Gastrocnemius medialis (tissue), 4 donors: ENCODE measurements around the gene TRPC3. TPM values are rescaled to one million over a fixed set of nuclear protein-coding genes. Genes with fewer than 3 reads are reported as not detected.

Experiments
- ATAC-seq, 2 donors: fragments of 150-250 bp; one replicate each; pipeline ENCODE4 v1.9.1; 2016
- DNase-seq, 2 donors: peaks; one replicate each; pipeline ENCODE4 v3.0.0-alpha.2; 2019
- H3K27ac ChIP-seq, 4 donors: fragments of 200-600 bp; sonication (generic); 1 replicate in 1 of 4; 2 replicates in 3 of 4; pipeline ENCODE4 v1.5.1; 2016 to 2018; ENCODE audit warnings: mild to moderate bottlenecking in 2 of 4, moderate library complexity in 1 of 4
- H3K27me3 ChIP-seq, 3 donors: fragments of 200-600 bp; sonication (generic) in 2 of 3; 1 replicate in 1 of 3; 2 replicates in 2 of 3; pipeline versions ENCODE4 v1.5.1 to v1.6.0; 2016 to 2019; ENCODE audit warnings: mild to moderate bottlenecking in 1 of 3, moderate library complexity in 1 of 3
- H3K36me3 ChIP-seq, 2 donors: fragments of 200-600 bp; sonication (generic) in 1 of 2; one replicate each; pipeline ENCODE4 v1.5.1; 2017 to 2018
- H3K4me1 ChIP-seq, 2 donors: fragments of 200-600 bp; sonication (generic) in 1 of 2; one replicate each; pipeline ENCODE4 v1.5.1; 2016 to 2017; ENCODE audit warnings: mild to moderate bottlenecking in 2 of 2
- H3K4me3 ChIP-seq, 4 donors: fragments of 200-600 bp; sonication (generic) in 3 of 4; 1 replicate in 1 of 4; 2 replicates in 3 of 4; pipeline ENCODE4 v1.5.1; 2016 to 2019; ENCODE audit warnings: mild to moderate bottlenecking in 2 of 4
- H3K9me3 ChIP-seq, 3 donors: fragments of 200-600 bp; sonication (generic) in 2 of 3; 1 replicate in 1 of 3; 2 replicates in 2 of 3; pipeline ENCODE4 v1.5.1; 2016 to 2019
- POLR2A ChIP-seq, 2 donors: fragments of 450-650 bp; IDR thresholded peaks; one replicate each; pipeline ENCODE4 v1.6.1; 2017; ENCODE audit warnings: antibody characterized with exemption in 2 of 2, mild to moderate bottlenecking in 2 of 2, moderate library complexity in 2 of 2
- in situ Hi-C, 4 donors: fragments of 200-750 bp; cut with MboI; loops; one replicate each; pipeline versions ENCODE4 v1.15.0 to v1.8.0; 2017; ENCODE audit warnings: low sequenced_read_pairs in 4 of 4
- intact Hi-C: fragments of 100-400 bp; cut with DNase I; formaldehyde crosslinking; loops from one replicate; pipeline ENCODE4 v1.15.1; 2023; ENCODE audit warnings: low total_unique reads
- total RNA-seq, 4 donors: library from RNA; depleted of rRNA; stranded (reverse); fragments of >200 nt; gene quantifications; one replicate each; pipeline versions ENCODE4 v1.1.0 to v1.2.3, GENCODE V29; 2016
- TF ChIP-seq, protein P1 (sequence below), 5 experiments: fragments of 450-650 bp in 3 of 5; fragments of 200-600 bp in 2 of 5; sonication (generic) in 2 of 5; IDR thresholded peaks in 4 of 5; conservative IDR thresholded peaks in 1 of 5; 1 replicate in 4 of 5; 2 replicates in 1 of 5; pipeline ENCODE4 v1.5.1; 2016 to 2019; ENCODE audit warnings: antibody characterized with exemption in 5 of 5, mild to moderate bottlenecking in 3 of 5, moderate library complexity in 3 of 5

TRPC3 gene
- total RNA-seq, 4 donors from 2014 or later = 0.09 TPM; not detected in 3

DNA sequence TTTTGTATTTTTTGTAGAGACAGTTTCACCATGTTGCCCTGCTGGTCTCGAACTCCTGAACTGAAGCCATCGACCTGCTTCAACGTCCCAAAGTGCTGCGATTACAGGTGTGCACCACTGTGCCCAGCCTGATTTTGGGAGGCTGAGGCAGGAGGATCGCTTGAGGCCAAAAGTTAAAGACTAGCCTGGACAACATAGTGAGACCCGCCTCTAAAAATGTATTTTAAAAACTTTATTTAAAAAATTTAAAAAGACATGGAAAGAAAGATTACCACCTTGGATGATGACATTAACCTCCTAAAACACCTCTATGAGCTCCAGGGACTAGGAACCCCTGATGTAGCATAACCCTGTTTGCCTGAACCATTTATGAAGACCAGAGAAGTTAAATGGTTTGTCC lies 75.8 kb downstream of the TRPC3 start:
- H3K27ac ChIP-seq = no peak overlapping the region
- H3K4me1 ChIP-seq = no peaks in the 10 kb centered on the region
- H3K27me3 ChIP-seq = no peaks in the 10 kb centered on the region
- H3K9me3 ChIP-seq = no peaks in the 10 kb centered on the region
- TF ChIP-seq POLR2A (IDR thresholded peaks at IDR 0.05) = no peak
- TF ChIP-seq, protein P1, sequence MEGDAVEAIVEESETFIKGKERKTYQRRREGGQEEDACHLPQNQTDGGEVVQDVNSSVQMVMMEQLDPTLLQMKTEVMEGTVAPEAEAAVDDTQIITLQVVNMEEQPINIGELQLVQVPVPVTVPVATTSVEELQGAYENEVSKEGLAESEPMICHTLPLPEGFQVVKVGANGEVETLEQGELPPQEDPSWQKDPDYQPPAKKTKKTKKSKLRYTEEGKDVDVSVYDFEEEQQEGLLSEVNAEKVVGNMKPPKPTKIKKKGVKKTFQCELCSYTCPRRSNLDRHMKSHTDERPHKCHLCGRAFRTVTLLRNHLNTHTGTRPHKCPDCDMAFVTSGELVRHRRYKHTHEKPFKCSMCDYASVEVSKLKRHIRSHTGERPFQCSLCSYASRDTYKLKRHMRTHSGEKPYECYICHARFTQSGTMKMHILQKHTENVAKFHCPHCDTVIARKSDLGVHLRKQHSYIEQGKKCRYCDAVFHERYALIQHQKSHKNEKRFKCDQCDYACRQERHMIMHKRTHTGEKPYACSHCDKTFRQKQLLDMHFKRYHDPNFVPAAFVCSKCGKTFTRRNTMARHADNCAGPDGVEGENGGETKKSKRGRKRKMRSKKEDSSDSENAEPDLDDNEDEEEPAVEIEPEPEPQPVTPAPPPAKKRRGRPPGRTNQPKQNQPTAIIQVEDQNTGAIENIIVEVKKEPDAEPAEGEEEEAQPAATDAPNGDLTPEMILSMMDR (IDR thresholded peaks at IDR 0.05 in 4 of 5, conservative IDR thresholded peaks at IDR 0.05 in 1 of 5) = no peak
- in situ Hi-C loops = no loop called here
- H3K36me3 ChIP-seq = no peaks in the 10 kb centered on the region
- H3K4me3 ChIP-seq = no peak overlapping the region
- intact Hi-C loops = no loop called here
- DNase-seq = no peak
- no peak for ATAC-seq

DNA sequence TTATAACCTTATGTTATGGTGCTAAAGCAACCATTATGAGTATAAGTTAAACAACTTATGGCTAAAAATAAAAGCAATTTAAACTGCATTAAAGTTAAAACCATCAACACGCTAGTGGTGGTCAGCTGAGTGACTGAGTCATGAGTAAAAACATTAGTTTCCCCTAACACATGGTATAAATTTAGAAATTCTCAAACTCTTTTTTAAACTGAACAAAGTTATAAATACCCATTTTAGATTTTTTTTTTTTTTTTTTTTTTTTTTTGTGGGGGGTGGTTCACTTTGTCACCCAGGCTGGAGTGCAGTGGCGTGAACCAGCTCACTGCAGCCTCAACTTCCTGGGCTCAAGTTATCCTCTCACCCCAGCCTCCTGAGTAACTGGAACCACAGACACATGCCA lies 76.2 kb downstream of the TRPC3 start:
- no peak overlapping the region for H3K27ac ChIP-seq
- in situ Hi-C loops = no loop called here

DNA sequence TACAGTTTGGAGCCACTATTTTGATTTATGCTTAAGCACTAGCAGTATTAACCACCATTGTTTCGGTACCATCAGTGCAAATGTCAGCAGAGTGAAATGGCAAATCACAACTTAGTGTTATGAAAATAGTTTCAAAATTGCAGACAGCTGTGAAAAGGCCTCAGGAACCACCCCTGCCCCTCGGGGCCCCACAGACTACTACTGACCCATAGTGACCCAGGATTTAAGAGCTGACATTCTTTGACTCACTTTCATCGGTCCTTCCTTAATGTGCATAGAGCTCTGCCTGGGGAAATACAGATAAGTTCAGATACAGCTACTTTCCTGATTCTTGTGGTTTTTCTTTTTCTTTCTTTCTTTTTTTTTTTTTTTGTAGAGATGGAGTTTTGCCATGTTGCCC lies 78.3 kb downstream of the TRPC3 start:
- Histone ChIP-seq H3K27ac (no peak overlapping the region), H3K4me1 (peaks cover 0 to 4% of the 10 kb centered on the region in 2 donors), H3K9me3 (no peaks in the 10 kb centered on the region), H3K27me3 (no peaks in the 10 kb centered on the region), H3K4me3 (no peak overlapping the region), H3K36me3 (no peaks in the 10 kb centered on the region)
- no peak for ATAC-seq
- in situ Hi-C loops (no loop called here), intact Hi-C loops (no loop called here)
- TF ChIP-seq, protein P1 (IDR thresholded peaks at IDR 0.05 in 4 of 5, conservative IDR thresholded peaks at IDR 0.05 in 1 of 5) = no peak
- no peak for TF ChIP-seq POLR2A (IDR thresholded peaks at IDR 0.05)
- no peak for DNase-seq

More for the DNA sequence above, 76.2 kb downstream of the TRPC3 start:
- intact Hi-C loops = no loop called here
- Histone ChIP-seq H3K27me3 (no peaks in the 10 kb centered on the region), H3K36me3 (no peaks in the 10 kb centered on the region), H3K4me1 (no peaks in the 10 kb centered on the region), H3K4me3 (no peak overlapping the region), H3K9me3 (no peaks in the 10 kb centered on the region)
- no peak for ATAC-seq
- DNase-seq = no peak
- TF ChIP-seq POLR2A (IDR thresholded peaks at IDR 0.05) = no peak
- TF ChIP-seq, protein P1 (IDR thresholded peaks at IDR 0.05 in 4 of 5, conservative IDR thresholded peaks at IDR 0.05 in 1 of 5) = no peak

DNA sequence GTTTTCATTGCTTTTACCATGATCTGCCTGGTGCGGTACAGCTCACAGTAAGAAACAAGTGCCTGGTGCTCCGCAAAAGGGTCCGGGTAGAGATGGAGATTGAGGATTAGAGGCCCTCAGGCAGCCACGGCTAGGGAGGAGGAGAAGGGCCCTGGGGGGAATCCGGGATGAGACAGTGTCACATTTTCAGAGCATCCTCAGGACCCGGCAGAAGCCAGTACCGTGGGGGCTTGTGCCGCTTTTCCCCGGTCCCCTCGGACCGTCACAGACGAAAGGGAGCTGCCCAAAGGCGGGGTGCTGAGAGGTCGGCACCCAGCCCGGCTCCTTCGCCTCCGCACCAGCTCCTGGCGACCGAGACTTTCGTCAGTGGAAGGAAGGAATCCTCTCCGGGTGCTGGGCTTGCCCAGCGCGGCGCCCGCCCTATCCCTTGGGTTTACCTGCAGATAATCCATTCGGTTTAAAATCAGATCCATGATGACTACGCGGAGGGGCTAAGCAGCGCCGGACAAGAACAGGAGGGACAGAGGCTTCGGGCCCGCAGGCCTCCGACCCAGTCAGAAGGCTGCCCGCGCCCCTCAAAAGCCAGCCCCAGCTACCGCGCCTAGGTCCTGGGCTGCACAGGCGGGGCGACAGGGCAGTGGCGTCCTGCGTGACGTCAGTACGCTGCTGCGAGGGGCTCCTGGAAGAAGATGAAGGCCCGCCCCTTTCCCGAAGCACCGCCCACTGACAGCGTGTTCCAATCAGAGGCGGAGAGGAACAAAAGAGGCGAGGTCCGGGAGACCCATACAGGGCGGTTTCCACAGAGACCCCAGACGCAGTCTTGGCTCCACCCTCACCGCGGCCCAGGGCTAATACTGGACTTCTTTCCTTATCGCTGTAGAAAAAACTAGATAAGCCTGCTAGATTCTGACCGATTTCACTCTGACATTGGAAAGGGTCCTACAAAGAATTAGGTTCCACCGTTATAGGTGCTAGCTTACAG lies 81.7 kb downstream of the TRPC3 start, which contains the start of gene BBS7:
BBS7 (minus strand) TSS at position 634 of the 982 bp plus-strand sequence; CDS start at position 473, 161 bp downstream.
- intact Hi-C loops = loop anchor here (2.0 kb wide), 2 partner anchors 45 to 69 kb away; partner anchors contain the start of gene EXOSC9

More for the DNA sequence above, 81.7 kb downstream of the TRPC3 start, which contains the start of gene BBS7:
- Histone ChIP-seq H3K4me1 (peaks cover 0 to 4% of the 10 kb centered on the region in 2 donors), H3K36me3 (peaks cover 0 to 23% of the 10 kb centered on the region in 2 donors), H3K9me3 (no peaks in the 10 kb centered on the region), H3K27ac (peak within 1 kb of the TSS; percentile 83 to 90 (median 90)), H3K4me3 (peak within 1 kb of the TSS; percentile 78 to 98 (median 96)), H3K27me3 (no peaks in the 10 kb centered on the region)
- TF ChIP-seq POLR2A (IDR thresholded peaks at IDR 0.05) = peak in 1 of 2 donors; percentile 64
- TF ChIP-seq, protein P1 (IDR thresholded peaks at IDR 0.05 in 4 of 5, conservative IDR thresholded peaks at IDR 0.05 in 1 of 5) = no peak
- peak; percentile 91 to 93 for DNase-seq
- ATAC-seq = peak; percentile 98
- in situ Hi-C loops = no loop called here
